Mucosa of stomach (tissue), 1 donor: Measurements from ENCODE around the gene PDGFRA.

Source experiments
- H3K27me3 ChIP-seq: one replicate; pipeline ENCODE4 v1.7.0; 2013; ENCODE audit warnings: mild to moderate bottlenecking, low read length; ENCODE audit not compliant: control insufficient read depth, insufficient read depth
- H3K36me3 ChIP-seq: one replicate; pipeline ENCODE4 v1.7.0; 2013; ENCODE audit warnings: low read length; ENCODE audit not compliant: control insufficient read depth, insufficient read depth
- H3K4me1 ChIP-seq: one replicate; pipeline ENCODE4 v1.7.0; 2013; ENCODE audit warnings: mild to moderate bottlenecking, low read length; ENCODE audit not compliant: control insufficient read depth, insufficient read depth
- H3K4me3 ChIP-seq: one replicate; pipeline ENCODE4 v1.7.0; 2013; ENCODE audit warnings: low read length
- H3K9ac ChIP-seq: one replicate; pipeline ENCODE4 v1.7.0; 2013; ENCODE audit warnings: mild to moderate bottlenecking, low read length, moderate library complexity
- H3K9me3 ChIP-seq: one replicate; pipeline ENCODE4 v1.7.0; 2013; ENCODE audit warnings: mild to moderate bottlenecking, low read length, moderate library complexity; ENCODE audit not compliant: control insufficient read depth
- donor health status: Pancreatic carcinoma.

Gene PDGFRA

GRCh38 chr4:54213761-54214160, 15.3 kb upstream of the PDGFRA start:
- Histone ChIP-seq H3K36me3 (no peaks in the 10 kb centered on the region), H3K27me3 (peaks cover 14% of the 10 kb centered on the region), H3K4me1 (peaks cover 23% of the 10 kb centered on the region), H3K9ac (no peak overlapping the region), H3K4me3 (no peak overlapping the region), H3K9me3 (no peaks in the 10 kb centered on the region)

GRCh38 chr4:54215379-54216077, 13.6 kb upstream of the PDGFRA start:
- H3K27me3 ChIP-seq = peaks cover 18% of the 10 kb centered on the region
- no peak overlapping the region for H3K4me3 ChIP-seq
- no peaks in the 10 kb centered on the region for H3K36me3 ChIP-seq
- no peaks in the 10 kb centered on the region for H3K9me3 ChIP-seq
- H3K4me1 ChIP-seq = peaks cover 25% of the 10 kb centered on the region
- H3K9ac ChIP-seq = no peak overlapping the region

- H3K36me3 ChIP-seq = no peaks in the 10 kb centered on the region
- H3K4me3 ChIP-seq = no peak overlapping the region
- H3K9me3 ChIP-seq = no peaks in the 10 kb centered on the region
- H3K4me1 ChIP-seq = peaks cover 25% of the 10 kb centered on the region
- no peak overlapping the region for H3K9ac ChIP-seq
- H3K27me3 ChIP-seq = peaks cover 26% of the 10 kb centered on the region
Measured at GRCh38 chr4:54217642-54218495, 11.2 kb upstream of the PDGFRA start.

- H3K36me3 ChIP-seq = no peaks in the 10 kb centered on the region
- H3K4me3 ChIP-seq = no peak overlapping the region
Measured at GRCh38 chr4:54218736-54219135, 10.4 kb upstream of the PDGFRA start.

GRCh38 chr4:54224996-54225597, 4.0 kb upstream of the PDGFRA start:
- Histone ChIP-seq H3K27me3 (peaks cover 71% of the 10 kb centered on the region), H3K9ac (no peak overlapping the region), H3K36me3 (no peaks in the 10 kb centered on the region), H3K4me1 (peaks cover 31% of the 10 kb centered on the region), H3K9me3 (no peaks in the 10 kb centered on the region), H3K4me3 (no peak overlapping the region)

More at GRCh38 chr4:54218736-54219135, 10.4 kb upstream of the PDGFRA start:
- no peaks in the 10 kb centered on the region for H3K9me3 ChIP-seq
- H3K9ac ChIP-seq = no peak overlapping the region
- H3K4me1 ChIP-seq = peaks cover 20% of the 10 kb centered on the region
- peaks cover 26% of the 10 kb centered on the region for H3K27me3 ChIP-seq

- H3K36me3 ChIP-seq = no peaks in the 10 kb centered on the region
- H3K9ac ChIP-seq = peak overlapping the region; percentile 55
- H3K4me1 ChIP-seq = peaks cover 37% of the 10 kb centered on the region
Measured at GRCh38 chr4:54225598-54226403, 3.3 kb upstream of the PDGFRA start.

GRCh38 chr4:54226404-54227255, 2.5 kb upstream of the PDGFRA start:
- H3K36me3 ChIP-seq = no peaks in the 10 kb centered on the region
- H3K9me3 ChIP-seq = no peaks in the 10 kb centered on the region
- H3K27me3 ChIP-seq = peaks cover 84% of the 10 kb centered on the region
- H3K4me3 ChIP-seq = no peak overlapping the region
- peak overlapping the region; percentile 55 for H3K9ac ChIP-seq
- peaks cover 43% of the 10 kb centered on the region for H3K4me1 ChIP-seq

More at GRCh38 chr4:54225598-54226403, 3.3 kb upstream of the PDGFRA start:
- Histone ChIP-seq H3K4me3 (no peak overlapping the region), H3K27me3 (peaks cover 78% of the 10 kb centered on the region), H3K9me3 (no peaks in the 10 kb centered on the region)

GRCh38 chr4:54227256-54228055, 1.6 kb upstream of the PDGFRA start:
- H3K4me1 ChIP-seq = peaks cover 49% of the 10 kb centered on the region

GRCh38 chr4:54228056-54228527, 1.0 kb upstream of the PDGFRA start:
- H3K4me3 ChIP-seq = no peak overlapping the region
- H3K9ac ChIP-seq = peak overlapping the region; percentile 40
- H3K27me3 ChIP-seq = peaks cover 93% of the 10 kb centered on the region
- H3K9me3 ChIP-seq = no peaks in the 10 kb centered on the region
- peaks cover 49% of the 10 kb centered on the region for H3K4me1 ChIP-seq
- H3K36me3 ChIP-seq = no peaks in the 10 kb centered on the region

More at GRCh38 chr4:54227256-54228055, 1.6 kb upstream of the PDGFRA start:
- H3K36me3 ChIP-seq = no peaks in the 10 kb centered on the region
- peaks cover 89% of the 10 kb centered on the region for H3K27me3 ChIP-seq
- H3K4me3 ChIP-seq = no peak overlapping the region
- H3K9ac ChIP-seq = peak overlapping the region; percentile 28
- H3K9me3 ChIP-seq = no peaks in the 10 kb centered on the region

- H3K4me1 ChIP-seq = peaks cover 49% of the 10 kb centered on the region
- no peaks in the 10 kb centered on the region for H3K36me3 ChIP-seq
- peaks cover 97% of the 10 kb centered on the region for H3K27me3 ChIP-seq
- no peaks in the 10 kb centered on the region for H3K9me3 ChIP-seq
- H3K4me3 ChIP-seq = no peak overlapping the region
- peak overlapping the region; percentile 40 for H3K9ac ChIP-seq
Measured at GRCh38 chr4:54228546-54228945, 547 bp upstream of the PDGFRA start.
